Activated T-helper 1 cell treated with Interleukin-2 at 50 U/mL for 16 hours (primary cell): ENCODE results near the gene NDUFA7.
"Not testable (repeated sequence)": the region's sequence is repeated elsewhere in the genome, so short reads cannot be mapped to it uniquely, and the experiment has no call there.

Experiments
- DNase-seq: peaks from one replicate; pipeline ENCODE4 v3.0.0-alpha.2; 2020; ENCODE audit warnings: low read depth

NDUFA7 gene

DNA sequence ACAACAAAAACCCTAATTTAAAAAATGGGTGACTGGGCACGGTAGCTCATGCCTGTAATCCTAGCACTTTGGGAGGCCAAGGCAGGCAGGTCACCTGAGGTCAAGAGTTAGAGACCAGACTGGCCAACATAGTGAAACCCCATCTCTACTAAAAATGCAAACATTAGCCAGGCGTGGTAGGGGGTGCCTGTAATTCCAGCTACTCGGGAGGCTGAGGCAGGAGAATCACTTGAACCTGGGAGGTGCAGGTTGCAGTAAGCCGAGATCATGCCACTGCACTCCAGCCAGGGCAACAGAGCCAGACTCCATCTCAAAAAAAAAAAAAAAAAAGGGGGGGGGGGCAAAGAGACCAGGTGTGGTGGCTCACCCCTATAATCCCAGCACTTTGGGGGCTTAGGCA lies 56.9 kb downstream of the NDUFA7 start:
- not testable (repeated sequence) for DNase-seq

DNA sequence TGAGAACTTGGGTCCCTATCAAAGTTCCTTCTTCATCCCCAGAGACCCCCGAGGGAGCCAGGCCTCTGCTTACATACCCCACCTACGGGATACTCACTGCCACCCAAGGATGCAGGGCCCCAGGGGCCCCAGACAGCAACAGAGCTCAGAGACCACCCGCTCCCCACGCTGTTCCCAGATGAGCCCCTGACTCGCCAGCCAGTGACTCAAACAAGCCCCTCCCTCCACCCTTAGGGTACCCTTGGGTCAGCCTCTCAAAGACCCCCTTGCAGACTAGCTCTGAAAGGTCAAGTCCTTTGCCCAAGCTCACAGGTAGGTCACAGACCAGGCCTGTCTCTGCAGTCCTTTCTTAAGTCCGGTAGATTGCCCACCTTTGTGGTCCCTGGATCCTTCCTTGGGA lies 58.7 kb downstream of the NDUFA7 start:
- DNase-seq = no peak

DNA sequence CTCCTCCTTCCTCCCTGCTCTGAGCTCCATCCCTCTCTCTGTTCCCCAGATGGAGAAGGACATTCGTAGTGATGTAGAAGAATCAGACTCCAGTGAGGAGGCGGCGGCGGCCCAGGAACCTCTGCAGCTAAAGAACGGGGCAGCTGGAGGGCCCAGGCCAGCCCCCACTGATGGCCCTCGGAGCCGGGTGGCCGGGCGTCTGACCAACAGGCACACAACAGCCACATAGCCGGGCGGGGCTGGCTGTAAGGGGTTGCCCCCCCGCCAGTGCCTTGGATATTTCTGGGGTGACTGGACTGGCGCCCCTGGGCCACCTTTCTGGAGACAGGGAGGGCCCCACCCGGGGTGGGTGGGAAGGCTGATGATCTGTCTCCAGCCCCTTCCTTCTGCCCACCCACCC lies 59.3 kb downstream of the NDUFA7 start:
- no peak for DNase-seq

DNA sequence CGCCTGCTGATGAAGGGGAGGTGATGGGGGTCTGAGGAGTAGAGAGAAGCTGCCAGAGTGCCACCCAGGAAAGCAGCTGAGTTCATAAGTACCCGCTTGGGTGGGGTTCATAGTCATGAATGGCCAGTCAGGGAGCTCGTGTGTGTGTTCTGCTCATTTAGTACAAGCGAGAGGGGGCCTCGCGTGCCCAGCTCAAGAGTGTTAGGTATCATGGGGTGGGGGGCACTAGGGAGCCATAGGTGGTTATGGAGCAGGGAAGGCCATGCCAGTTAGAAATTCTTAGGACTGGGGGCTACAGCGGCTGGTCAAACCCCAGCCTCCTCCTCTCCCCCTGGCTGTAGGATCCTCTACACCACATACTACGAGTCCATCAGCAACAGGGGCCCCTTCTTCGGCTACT lies 59.8 kb downstream of the NDUFA7 start:
- DNase-seq = no peak
